Osteoblast (primary cell): Measurements from ENCODE around the gene CD28. TPM values are rescaled to one million over a fixed set of nuclear protein-coding genes. Genes with fewer than 3 reads are reported as not detected.
A peak's percentile ranks its signal among the peaks of the same experiment; 100 is the strongest.

Experiments
- DNase-seq: peaks from one replicate; pipeline ENCODE4 v3.0.0; 2011; ENCODE audit warnings: low spot score, mixed read lengths; ENCODE audit not compliant: insufficient read length; ENCODE audit errors: missing footprints
- H2AFZ ChIP-seq: 2 replicates; pipeline ENCODE4 v1.6.0; 2011; ENCODE audit warnings: mild to moderate bottlenecking, low read length
- H3K27ac ChIP-seq: 2 replicates; pipeline ENCODE4 v1.5.1; 2011; ENCODE audit warnings: mild to moderate bottlenecking, low read depth, low read length, moderate library complexity
- H3K27me3 ChIP-seq: 2 replicates; pipeline ENCODE4 v1.6.0; 2012; ENCODE audit warnings: mild to moderate bottlenecking, control low read depth, inconsistent platforms, low read length, moderate library complexity; ENCODE audit not compliant: insufficient read depth
- H3K36me3 ChIP-seq: 2 replicates; pipeline ENCODE4 v1.5.1; 2011; ENCODE audit warnings: mild to moderate bottlenecking, low read length, control low read depth, moderate library complexity; ENCODE audit not compliant: insufficient read depth
- H3K4me1 ChIP-seq: 2 replicates; pipeline ENCODE4 v1.5.1; 2011; ENCODE audit warnings: mild to moderate bottlenecking, low read length, control low read depth, moderate library complexity; ENCODE audit not compliant: insufficient read depth
- H3K4me2 ChIP-seq: 2 replicates; pipeline ENCODE4 v1.6.0; 2011; ENCODE audit warnings: mild to moderate bottlenecking, low read length; ENCODE audit not compliant: insufficient read depth
- H3K4me3 ChIP-seq: fragments of 200-600 bp; sonication (generic); 3 replicates; pipeline ENCODE4 v1.5.1; 2012; ENCODE audit warnings: mild to moderate bottlenecking, low read length, inconsistent platforms; ENCODE audit not compliant: insufficient read depth
- H3K79me2 ChIP-seq: 2 replicates; pipeline ENCODE4 v1.6.0; 2012; ENCODE audit warnings: mild to moderate bottlenecking, low read length, control low read depth, inconsistent platforms; ENCODE audit not compliant: insufficient read depth
- H3K9me3 ChIP-seq: 2 replicates; pipeline ENCODE4 v1.5.1; 2011; ENCODE audit warnings: low read depth, low read length, control low read depth
- H4K20me1 ChIP-seq: 2 replicates; pipeline ENCODE4 v1.6.0; 2012; ENCODE audit warnings: mild to moderate bottlenecking, low read length, control low read depth; ENCODE audit not compliant: insufficient read depth
- CTCF ChIP-seq: IDR thresholded peaks from 2 replicates; pipeline ENCODE4 v1.5.1; 2011; ENCODE audit warnings: mild to moderate bottlenecking, low read depth, low read length, moderate library complexity; ENCODE audit errors: extremely low read depth
- total RNA-seq: library from RNA; depleted of rRNA; stranded (reverse); fragments of >200 nt; gene quantifications from 2 replicates; pipeline ENCODE4 v1.2.3, GENCODE V29; 2012

The CD28 gene
- total RNA-seq, 1 donor: not detected

GRCh38 chr2:203732953-203733510 is 26.6 kb downstream of the CD28 start:
- no peak for TF ChIP-seq CTCF
- Histone ChIP-seq H3K27me3 (no peaks in the 10 kb centered on the region), H3K27ac (no peak overlapping the region), H4K20me1 (no peaks in the 10 kb centered on the region), H3K79me2 (no peaks in the 10 kb centered on the region), H3K4me2 (no peak overlapping the region), H3K4me1 (peaks cover 11% of the 10 kb centered on the region), H3K36me3 (no peaks in the 10 kb centered on the region), H3K4me3 (no peak overlapping the region), H2AFZ (no peak overlapping the region), H3K9me3 (no peaks in the 10 kb centered on the region)
- no peak for DNase-seq

GRCh38 chr2:203733684-203734083 is 27.2 kb downstream of the CD28 start:
- no peak for DNase-seq
- TF ChIP-seq CTCF: no peak
- Histone ChIP-seq H3K79me2 (no peaks in the 10 kb centered on the region), H4K20me1 (no peaks in the 10 kb centered on the region), H3K36me3 (no peaks in the 10 kb centered on the region), H3K4me3 (no peak overlapping the region), H3K27ac (no peak overlapping the region), H2AFZ (no peak overlapping the region), H3K4me2 (no peak overlapping the region), H3K9me3 (no peaks in the 10 kb centered on the region), H3K4me1 (peaks cover 11% of the 10 kb centered on the region), H3K27me3 (no peaks in the 10 kb centered on the region)

GRCh38 chr2:203734276-203734983 is 28.0 kb downstream of the CD28 start:
- H3K4me1 ChIP-seq: peaks cover 11% of the 10 kb centered on the region
- no peaks in the 10 kb centered on the region for H4K20me1 ChIP-seq
- no peak for DNase-seq
- no peak overlapping the region for H2AFZ ChIP-seq
- no peak overlapping the region for H3K4me2 ChIP-seq
- TF ChIP-seq CTCF: no peak
- no peak overlapping the region for H3K27ac ChIP-seq
- H3K4me3 ChIP-seq: no peak overlapping the region
- H3K79me2 ChIP-seq: no peaks in the 10 kb centered on the region
- no peaks in the 10 kb centered on the region for H3K9me3 ChIP-seq
- no peaks in the 10 kb centered on the region for H3K27me3 ChIP-seq
- no peaks in the 10 kb centered on the region for H3K36me3 ChIP-seq

- Histone ChIP-seq H3K4me1 (peaks cover 24% of the 10 kb centered on the region), H3K4me3 (no peak overlapping the region), H3K36me3 (no peaks in the 10 kb centered on the region), H4K20me1 (no peaks in the 10 kb centered on the region), H3K79me2 (no peaks in the 10 kb centered on the region), H3K4me2 (no peak overlapping the region), H3K27me3 (no peaks in the 10 kb centered on the region), H3K9me3 (no peaks in the 10 kb centered on the region), H2AFZ (peak overlapping the region; percentile 52), H3K27ac (peak overlapping the region; percentile 32)
- TF ChIP-seq CTCF: no peak
- no peak for DNase-seq
Observed at GRCh38 chr2:203737360-203737759, 30.9 kb downstream of the CD28 start.
